ENCODE measurements around the gene VAV2. TPM values are rescaled to one million over a fixed set of nuclear protein-coding genes. Genes with fewer than 3 reads are reported as not detected.

Gene VAV2
- total RNA-seq, 1 experiment from 2014 or later, result 24.7 TPM

DNA sequence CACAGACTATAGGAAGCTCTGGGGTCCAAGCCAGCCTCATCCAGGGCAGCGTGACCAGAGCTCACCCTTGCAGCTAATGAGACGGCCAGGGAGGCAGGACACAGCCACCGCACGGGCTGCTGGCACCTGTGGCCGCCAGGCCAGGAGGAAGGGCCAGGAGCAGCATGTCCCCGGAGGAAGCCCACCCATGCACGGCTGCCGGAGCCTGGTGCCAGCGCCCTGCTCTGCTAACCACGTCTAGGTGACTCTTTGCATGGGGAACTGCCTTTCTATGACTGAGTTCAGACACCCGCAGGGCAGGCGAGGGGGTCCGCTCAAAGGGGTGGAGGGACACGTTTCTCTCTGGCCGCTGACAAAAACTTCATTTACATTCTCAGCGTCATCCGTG is 185.5 kb downstream of the VAV2 start:
- Histone ChIP-seq H3K4me3 (ENCODE audit: low read depth in 2 of 2, low read length in 2 of 2) (no peak overlapping the region), H3K4me1 (ENCODE audit: control insufficient read depth, insufficient read depth, low read length) (no peaks in the 10 kb centered on the region), H3K36me3 (ENCODE audit: control insufficient read depth, insufficient read depth, low read length) (no peaks in the 10 kb centered on the region), H3K27me3 (ENCODE audit: control insufficient read depth, insufficient read depth, low read length) (no peaks in the 10 kb centered on the region), H3K27ac (ENCODE audit: low read length) (no peak overlapping the region), H3K9me3 (ENCODE audit: control insufficient read depth, insufficient read depth, low read depth, low read length) (no peaks in the 10 kb centered on the region)
- ChIA-PET POLR2A (no interaction called here), CTCF (no interaction called here)
- in situ Hi-C loops (cut with HindIII; ENCODE audit: low pct_unique_long_range_greater_than_20kb, low sequenced_read_pairs) (no loop called here), intact Hi-C loops (cut with micrococcal nuclease; ENCODE audit: unreplicated experiment) (no loop called here)
- ATAC-seq, result no peak
- TF ChIP-seq, protein P1, sequence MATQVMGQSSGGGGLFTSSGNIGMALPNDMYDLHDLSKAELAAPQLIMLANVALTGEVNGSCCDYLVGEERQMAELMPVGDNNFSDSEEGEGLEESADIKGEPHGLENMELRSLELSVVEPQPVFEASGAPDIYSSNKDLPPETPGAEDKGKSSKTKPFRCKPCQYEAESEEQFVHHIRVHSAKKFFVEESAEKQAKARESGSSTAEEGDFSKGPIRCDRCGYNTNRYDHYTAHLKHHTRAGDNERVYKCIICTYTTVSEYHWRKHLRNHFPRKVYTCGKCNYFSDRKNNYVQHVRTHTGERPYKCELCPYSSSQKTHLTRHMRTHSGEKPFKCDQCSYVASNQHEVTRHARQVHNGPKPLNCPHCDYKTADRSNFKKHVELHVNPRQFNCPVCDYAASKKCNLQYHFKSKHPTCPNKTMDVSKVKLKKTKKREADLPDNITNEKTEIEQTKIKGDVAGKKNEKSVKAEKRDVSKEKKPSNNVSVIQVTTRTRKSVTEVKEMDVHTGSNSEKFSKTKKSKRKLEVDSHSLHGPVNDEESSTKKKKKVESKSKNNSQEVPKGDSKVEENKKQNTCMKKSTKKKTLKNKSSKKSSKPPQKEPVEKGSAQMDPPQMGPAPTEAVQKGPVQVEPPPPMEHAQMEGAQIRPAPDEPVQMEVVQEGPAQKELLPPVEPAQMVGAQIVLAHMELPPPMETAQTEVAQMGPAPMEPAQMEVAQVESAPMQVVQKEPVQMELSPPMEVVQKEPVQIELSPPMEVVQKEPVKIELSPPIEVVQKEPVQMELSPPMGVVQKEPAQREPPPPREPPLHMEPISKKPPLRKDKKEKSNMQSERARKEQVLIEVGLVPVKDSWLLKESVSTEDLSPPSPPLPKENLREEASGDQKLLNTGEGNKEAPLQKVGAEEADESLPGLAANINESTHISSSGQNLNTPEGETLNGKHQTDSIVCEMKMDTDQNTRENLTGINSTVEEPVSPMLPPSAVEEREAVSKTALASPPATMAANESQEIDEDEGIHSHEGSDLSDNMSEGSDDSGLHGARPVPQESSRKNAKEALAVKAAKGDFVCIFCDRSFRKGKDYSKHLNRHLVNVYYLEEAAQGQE (IDR thresholded peaks at IDR 0.05; ENCODE audit: insufficient read depth in 1 of 2, low read depth in 2 of 2, low read length in 1 of 2), result no peak
- no peak for TF ChIP-seq TCF7L2 (IDR thresholded peaks at IDR 0.05; ENCODE audit: low read depth, low read length)
- TF ChIP-seq, protein P2, sequence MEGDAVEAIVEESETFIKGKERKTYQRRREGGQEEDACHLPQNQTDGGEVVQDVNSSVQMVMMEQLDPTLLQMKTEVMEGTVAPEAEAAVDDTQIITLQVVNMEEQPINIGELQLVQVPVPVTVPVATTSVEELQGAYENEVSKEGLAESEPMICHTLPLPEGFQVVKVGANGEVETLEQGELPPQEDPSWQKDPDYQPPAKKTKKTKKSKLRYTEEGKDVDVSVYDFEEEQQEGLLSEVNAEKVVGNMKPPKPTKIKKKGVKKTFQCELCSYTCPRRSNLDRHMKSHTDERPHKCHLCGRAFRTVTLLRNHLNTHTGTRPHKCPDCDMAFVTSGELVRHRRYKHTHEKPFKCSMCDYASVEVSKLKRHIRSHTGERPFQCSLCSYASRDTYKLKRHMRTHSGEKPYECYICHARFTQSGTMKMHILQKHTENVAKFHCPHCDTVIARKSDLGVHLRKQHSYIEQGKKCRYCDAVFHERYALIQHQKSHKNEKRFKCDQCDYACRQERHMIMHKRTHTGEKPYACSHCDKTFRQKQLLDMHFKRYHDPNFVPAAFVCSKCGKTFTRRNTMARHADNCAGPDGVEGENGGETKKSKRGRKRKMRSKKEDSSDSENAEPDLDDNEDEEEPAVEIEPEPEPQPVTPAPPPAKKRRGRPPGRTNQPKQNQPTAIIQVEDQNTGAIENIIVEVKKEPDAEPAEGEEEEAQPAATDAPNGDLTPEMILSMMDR (IDR thresholded peaks at IDR 0.05), result no peak
- TF ChIP-seq POLR2AphosphoS5 (IDR thresholded peaks at IDR 0.05; ENCODE audit: low read depth, low read length), result no peak
- no peak for TF ChIP-seq SIN3A (IDR thresholded peaks at IDR 0.05; ENCODE audit: borderline replicate concordance, insufficient read depth, low read depth, low read length)
- no TSS peak for BruUV-seq (replicated peaks)
- DNase-seq (ENCODE audit: low read depth, low spot score), result no peak

DNA sequence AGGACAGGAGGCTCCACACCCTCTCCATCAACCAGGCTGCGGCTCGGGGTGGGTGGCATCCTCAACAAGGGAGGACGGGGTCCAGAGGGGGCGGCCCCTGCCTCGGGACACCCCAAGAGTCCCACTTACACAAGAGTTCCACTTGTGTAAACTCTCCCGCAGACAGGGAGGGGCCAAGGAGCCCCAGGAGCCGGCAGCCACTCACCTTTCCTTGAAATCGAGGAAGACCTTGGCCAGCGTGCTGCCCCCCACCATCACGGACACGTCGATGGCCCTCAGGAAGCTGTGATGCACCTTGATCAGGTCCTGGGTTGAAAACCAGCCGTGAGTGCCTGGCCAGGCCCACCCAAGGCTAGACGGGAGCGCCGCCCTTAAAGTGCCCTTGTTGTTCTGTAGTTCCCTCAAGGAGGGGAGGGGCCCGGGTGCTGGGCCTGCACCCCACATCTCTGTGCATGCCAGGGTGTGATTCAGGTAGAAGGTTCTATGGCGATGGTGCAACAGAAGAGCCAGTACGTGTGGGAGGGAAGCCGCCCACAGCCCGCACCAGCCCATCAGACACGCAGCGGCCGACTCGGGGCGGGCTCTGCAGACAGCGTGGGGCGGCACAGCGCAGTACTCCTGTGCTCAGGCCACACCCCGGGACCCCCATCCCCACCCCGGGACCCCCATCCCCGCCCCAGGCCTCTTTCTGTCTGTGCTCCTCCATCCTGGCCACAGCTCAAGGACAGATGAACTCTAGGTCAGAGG is 186.1 kb downstream of the VAV2 start:
- ChIA-PET CTCF (no interaction called here), POLR2A (no interaction called here)
- Histone ChIP-seq H3K9me3 (ENCODE audit: control insufficient read depth, insufficient read depth, low read depth, low read length) (no peaks in the 10 kb centered on the region), H3K36me3 (ENCODE audit: control insufficient read depth, insufficient read depth, low read length) (no peaks in the 10 kb centered on the region), H3K4me1 (ENCODE audit: control insufficient read depth, insufficient read depth, low read length) (no peaks in the 10 kb centered on the region), H3K27ac (ENCODE audit: low read length) (no peak overlapping the region), H3K4me3 (ENCODE audit: low read depth in 2 of 2, low read length in 2 of 2) (no peak overlapping the region), H3K27me3 (ENCODE audit: control insufficient read depth, insufficient read depth, low read length) (no peaks in the 10 kb centered on the region)
- in situ Hi-C loops (cut with HindIII; ENCODE audit: low pct_unique_long_range_greater_than_20kb, low sequenced_read_pairs) (no loop called here), intact Hi-C loops (cut with micrococcal nuclease; ENCODE audit: unreplicated experiment) (no loop called here)
- no peak for ATAC-seq
- no peak for DNase-seq (ENCODE audit: low read depth, low spot score)
- BruUV-seq (replicated peaks), result no TSS peak
- TF ChIP-seq TCF7L2 (IDR thresholded peaks at IDR 0.05; ENCODE audit: low read depth, low read length) (no peak), SIN3A (IDR thresholded peaks at IDR 0.05; ENCODE audit: borderline replicate concordance, insufficient read depth, low read depth, low read length) (no peak), POLR2AphosphoS5 (IDR thresholded peaks at IDR 0.05; ENCODE audit: low read depth, low read length) (no peak)
- TF ChIP-seq, protein P1 (IDR thresholded peaks at IDR 0.05; ENCODE audit: insufficient read depth in 1 of 2, low read depth in 2 of 2, low read length in 1 of 2), result no peak
- TF ChIP-seq, protein P2 (IDR thresholded peaks at IDR 0.05), result no peak
